ENCODE measurements around the gene ABCB1.
A peak's percentile ranks its signal among the peaks of the same experiment; 100 is the strongest.
"Not testable (repeated sequence)": the region's sequence is repeated elsewhere in the genome, so short reads cannot be mapped to it uniquely, and the experiment has no call there.

The ABCB1 gene

DNA sequence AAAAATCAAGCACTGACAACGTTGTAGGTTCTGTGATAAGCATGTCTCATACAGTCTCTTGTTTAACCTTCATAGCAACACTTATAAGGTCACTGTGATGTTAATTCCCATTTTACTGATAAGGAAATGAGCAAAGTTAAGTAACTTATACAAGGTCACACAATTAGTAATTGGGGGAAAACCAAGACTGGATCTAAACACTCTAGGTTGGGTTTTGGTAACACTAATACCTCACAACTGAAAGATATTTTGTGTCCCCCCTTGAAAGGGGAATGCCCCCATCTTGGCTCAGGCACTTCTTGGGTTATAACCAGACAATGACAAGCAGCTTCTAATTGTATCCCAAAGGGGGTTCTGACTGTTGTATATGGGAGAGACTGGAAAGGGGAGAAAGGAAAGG lies 89.2 kb downstream of the ABCB1 start:
- no peak for DNase-seq

DNA sequence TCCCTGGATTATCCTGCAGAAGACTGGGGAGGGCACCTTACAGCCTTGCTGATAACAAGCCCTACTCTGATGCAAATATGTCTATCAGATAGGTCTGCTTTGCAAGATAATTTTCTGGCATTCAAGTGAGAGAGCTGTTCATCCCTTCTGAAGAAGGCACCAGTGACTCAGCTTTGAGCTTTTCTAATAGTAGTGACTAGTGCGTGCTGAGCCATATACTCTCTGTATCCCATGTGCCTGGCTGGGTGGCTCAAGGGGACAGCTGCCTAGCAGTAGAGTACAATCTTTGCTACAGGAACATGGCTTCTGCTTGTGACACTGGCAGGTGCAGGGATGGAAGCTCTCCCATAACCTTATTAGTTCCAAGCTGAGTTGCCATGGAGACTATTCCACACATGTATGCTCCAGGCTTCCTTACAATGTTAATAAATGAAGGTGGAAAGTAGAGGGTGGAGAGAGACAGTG lies 90.2 kb downstream of the ABCB1 start:
- DNase-seq = peak; percentile 44

DNA sequence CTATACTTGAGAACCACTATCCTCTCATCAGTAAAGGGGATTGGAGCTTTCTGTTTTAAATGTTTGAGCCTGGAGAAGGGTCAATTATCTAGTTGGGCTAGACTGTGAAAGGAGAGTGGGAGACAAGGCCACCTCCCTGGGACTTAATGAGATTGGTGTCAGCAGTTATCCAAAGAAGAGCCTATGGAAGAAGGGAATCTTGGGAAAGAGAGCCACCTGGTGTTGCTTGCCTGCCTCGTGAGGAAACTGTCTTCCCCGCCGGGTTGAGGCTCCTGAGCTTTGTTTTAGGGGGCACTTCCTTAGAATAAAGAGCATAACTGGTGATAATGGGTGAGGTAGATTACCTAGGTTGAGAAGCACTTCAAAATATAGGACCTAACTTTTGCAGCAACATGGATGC lies 93.2 kb downstream of the ABCB1 start:
- no peak for DNase-seq

DNA sequence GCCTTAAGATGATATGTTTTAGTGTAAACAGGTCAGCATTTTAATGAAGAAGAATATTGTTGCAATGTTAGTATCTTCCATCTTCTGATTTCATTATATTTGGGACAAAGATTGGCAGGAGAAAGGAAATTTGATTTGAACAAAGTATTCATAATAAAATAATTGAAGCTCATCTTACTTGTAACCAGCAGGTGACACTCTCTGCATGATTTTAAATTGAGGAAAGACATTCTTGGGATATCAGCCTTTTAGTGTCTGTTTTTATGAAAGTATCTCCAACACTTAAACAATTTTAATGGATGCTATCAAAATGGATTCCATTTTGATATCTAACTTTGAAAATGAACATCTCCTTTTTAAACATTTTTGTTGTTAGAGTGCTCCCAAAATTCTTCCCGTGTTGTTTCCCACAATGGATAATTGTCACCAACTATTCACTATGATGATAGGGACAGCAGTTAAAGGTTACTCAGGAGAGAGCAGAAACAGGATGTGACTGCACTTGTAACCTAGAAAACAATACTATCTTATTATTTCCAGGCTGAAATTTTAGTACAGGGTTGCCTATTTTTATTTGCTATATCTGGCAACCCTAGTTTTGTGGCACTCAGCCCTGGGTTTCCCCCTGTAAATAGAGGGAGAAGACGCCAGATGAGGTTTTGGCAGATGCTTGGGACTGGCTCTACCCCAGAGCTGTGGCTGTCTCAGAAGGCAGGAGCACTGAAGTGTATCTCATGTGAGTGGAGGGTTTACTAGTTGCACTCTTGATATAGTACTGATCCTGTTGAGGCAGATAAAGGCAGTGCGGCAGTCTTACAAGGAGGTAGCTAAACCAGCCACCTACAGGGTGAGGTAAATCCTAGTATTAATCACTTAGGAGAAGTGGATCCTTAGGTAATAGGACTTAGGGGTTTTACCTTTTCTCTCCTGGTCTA lies 94.2 kb downstream of the ABCB1 start:
- no peak for DNase-seq

DNA sequence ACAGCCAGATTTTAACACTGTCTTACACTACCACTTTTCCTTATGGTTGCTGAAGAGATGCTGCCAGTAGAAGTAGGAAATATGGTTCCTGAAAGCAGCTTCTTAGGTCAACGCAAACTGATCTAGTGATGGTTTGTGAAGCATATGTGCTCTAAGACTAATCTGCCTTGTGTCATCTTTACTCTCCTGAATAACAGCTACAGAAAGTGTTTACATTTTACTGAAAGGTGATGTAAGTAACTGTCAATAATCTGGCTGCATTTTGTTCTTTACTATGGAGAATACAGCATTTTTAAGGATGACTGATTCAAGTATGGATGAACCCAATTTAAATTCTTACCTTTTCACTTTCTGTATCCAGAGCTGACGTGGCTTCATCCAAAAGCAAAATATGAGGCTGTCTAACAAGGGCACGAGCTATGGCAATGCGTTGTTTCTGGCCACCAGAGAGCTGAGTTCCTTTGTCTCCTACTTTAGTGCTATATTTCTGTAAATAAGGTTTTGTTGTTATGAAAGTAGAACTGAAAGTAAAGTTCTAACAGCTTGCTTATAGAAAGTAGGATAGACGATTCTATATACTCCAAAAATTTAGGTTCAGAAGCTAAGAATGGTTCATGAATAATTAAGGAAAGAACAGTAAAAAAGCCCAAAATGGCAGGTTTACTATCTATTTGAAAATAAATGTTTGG lies 95.0 kb downstream of the ABCB1 start:
- DNase-seq = no peak

DNA sequence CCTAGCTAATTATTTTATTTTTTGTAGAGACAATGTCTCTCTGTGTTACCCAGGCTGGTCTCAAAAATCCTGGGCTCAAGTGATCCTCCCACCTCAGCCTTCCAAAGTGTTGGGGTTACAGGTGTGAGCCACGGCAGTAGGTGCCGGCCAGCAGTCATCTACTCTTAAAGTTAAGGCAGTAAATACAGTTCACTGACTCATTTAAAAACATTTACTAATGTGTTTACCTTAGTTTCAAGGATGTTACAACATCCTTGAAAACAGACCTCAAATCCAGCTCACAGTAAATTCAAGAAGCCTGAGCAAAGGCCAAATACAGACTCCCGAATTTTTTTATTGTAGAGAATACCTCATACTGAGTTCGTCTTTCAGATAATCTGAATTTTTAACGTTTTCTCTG lies 95.6 kb downstream of the ABCB1 start:
- no peak for DNase-seq

DNA sequence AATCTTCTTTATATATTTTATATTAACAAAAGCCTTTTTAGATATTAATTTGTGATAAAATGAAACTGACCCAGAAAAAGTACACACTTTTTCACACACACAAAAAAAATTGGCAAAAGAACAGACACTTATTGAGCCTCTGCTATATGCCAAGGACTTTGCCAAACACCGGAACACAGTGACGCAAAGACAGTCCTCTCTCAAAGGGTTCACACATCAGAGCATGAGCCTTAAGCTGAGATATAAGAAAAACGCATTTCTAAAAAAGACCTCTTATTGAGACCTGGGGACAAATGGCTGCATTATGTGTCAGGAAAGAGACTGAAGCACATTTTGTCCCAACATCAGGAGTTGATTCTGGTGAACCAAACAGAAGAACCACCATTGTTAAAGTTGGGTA lies 101.2 kb downstream of the ABCB1 start:
- DNase-seq = no peak

DNA sequence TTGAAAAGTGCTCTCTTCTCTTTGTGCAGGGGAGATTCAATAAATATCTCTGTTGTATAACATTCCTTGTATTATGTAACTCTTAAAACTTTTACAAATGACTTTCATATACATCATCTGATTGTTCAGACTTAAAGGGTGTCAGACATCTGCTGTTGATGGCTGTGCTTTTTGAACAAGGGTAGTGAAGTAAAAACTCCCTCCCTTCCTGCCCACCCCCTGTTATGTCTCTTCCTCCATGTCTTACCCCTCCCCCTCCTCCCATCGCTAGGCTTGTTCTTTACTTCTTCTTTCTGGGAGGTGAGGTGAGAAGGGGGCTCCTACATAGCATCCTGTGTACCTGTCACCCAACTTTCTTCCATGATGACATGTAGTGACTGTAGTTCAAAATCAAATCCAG lies 101.8 kb downstream of the ABCB1 start:
- no peak for DNase-seq

DNA sequence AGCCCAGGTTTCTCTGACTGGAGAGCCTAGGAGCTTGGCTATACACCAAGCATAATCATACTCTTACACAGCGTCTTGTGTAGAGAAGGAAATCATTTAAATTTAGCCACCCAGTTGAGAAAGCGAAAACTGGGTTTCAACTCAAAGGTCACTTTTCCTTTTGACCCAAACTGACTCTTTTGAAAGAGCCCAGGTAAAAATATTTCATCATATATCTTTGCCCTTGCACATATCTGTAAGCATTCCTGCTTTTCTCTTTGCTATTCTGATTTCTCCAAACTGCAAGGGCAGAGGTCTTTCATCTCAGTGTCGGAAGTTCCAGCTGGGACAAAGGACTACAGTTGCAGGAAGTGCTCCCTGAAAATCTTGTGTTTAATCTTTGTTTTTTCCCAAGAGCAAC lies 103.2 kb downstream of the ABCB1 start:
- DNase-seq = no peak

DNA sequence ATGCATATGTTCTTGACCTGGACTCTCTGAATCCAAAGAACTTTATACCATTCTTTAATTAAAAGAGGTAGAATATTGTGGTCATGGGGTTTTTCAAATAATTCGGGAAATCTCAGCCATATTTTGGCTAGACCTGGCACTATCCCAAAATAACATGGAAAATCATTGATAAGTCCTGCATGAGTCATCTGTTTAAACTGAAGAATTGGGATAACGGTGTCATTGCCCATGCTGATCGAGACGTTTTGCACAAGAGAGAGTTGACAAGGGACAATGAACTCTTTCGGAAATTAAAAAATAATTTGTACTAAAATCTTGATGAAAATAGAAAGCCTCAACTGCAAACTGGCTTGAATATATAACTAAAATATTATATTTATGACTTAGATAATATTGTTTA lies 105.3 kb downstream of the ABCB1 start:
- no peak for DNase-seq

DNA sequence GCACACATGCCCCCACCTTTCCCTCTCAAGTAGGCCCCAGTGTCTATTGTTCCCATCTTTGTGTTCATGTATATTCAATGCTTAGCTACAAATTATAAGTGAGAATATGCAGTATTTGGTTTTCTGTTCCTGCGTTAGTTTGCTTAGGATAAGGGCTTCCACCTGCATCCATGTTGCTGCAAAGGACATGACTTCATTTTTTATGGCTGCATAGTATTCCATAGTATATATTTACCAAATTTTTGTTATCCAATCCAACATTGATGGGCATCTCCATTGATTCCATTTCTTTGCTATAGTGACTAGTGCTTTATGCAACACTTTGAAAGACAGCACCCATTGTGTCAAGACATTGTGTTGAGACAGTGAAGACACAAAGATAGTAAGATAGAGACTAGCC lies 106.2 kb downstream of the ABCB1 start:
- DNase-seq = no peak

DNA sequence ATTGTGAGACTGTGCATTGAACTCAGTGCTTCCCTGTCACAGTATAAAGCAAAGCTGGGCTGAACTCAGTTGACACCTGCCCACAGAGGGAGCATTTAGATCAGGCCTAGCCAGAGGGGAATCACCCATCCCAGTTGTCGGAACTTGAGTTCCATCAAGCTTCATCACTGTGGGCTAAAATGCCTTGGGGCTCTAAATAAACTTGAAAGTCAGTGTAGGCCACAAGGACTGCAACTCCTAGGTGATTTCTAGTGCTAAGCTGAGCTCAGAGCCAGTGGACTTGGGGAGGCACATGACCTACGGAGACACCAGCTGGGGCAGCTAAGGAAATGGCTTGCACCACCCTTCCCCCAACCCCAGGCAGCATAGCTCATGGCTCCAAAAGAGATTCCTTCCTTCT lies 117.6 kb downstream of the ABCB1 start:
- DNase-seq = no peak

DNA sequence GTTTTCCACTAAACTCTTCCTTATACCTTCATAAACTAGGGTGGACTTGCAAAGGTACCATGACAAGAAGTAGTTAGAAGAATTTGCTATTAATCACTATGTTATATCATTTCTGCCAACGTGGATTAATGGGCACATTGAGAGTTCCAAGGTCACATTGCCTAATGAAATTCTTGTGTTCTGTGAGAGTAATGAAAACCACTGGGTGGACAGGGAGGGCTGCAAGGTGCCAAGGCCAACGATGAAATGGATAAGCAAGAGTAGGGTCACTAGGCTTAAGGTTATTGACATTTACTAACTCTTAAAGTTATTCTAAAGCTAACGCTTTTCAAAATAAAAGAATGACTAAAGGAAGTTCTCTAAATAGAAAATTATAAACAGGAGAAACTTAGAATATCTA lies 118.6 kb downstream of the ABCB1 start:
- DNase-seq = no peak

DNA sequence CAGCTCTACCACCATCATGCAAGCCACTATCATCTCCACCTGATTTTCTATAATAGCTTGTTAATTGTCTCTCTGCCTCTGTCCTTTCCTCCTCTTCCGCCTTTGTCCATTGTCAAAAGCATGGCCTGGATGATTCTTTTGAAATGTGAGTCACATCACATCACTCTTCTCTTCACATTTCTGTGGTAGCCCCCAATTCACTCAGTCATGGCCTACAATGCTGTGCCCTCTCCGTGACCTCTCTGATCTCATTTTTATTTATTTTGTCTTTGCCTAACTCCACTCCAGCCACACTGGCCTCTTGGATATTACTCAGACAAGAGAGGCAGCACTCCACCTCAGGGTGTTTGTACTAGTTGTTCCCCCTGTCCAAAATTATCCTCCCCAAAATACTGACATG lies 120.3 kb downstream of the ABCB1 start:
- DNase-seq = no peak

DNA sequence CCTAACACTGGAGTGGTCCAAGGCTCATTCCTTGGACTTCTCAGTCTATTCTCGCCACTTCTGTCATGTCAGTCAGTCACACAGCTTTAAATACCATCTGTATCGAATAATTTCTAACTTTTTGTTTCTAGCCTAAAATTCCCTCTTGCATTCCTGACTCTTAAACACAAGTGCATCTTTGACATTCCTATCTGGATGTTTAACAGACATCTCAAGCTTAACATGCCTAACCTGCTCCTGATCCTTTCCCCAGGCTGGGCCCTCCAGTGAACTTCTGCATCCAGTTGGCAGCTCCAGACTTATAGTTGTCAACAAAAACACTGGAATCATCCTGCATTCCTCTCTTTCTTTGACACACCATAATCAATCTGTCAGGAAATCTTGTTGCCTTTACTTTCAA lies 120.7 kb downstream of the ABCB1 start:
- no peak for DNase-seq

DNA sequence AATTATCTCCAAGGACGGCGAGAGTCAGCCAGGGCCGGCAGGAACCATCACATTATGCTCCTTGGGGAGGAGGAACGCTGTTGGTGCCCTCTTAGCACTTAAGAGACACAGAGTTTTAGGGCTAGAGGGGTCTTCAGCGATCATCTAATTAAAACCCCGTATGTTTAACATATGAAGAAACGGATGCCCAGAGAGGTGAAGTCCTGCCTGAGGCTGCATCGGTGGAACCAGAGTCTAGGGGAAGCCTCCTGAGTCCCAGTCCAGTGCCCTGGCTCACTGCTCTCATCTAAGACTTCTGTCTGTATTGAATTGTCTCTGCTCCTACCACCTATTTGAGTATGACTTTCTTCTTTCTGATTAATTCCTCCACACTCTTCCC lies 124.5 kb downstream of the ABCB1 start:
- no peak for DNase-seq

DNA sequence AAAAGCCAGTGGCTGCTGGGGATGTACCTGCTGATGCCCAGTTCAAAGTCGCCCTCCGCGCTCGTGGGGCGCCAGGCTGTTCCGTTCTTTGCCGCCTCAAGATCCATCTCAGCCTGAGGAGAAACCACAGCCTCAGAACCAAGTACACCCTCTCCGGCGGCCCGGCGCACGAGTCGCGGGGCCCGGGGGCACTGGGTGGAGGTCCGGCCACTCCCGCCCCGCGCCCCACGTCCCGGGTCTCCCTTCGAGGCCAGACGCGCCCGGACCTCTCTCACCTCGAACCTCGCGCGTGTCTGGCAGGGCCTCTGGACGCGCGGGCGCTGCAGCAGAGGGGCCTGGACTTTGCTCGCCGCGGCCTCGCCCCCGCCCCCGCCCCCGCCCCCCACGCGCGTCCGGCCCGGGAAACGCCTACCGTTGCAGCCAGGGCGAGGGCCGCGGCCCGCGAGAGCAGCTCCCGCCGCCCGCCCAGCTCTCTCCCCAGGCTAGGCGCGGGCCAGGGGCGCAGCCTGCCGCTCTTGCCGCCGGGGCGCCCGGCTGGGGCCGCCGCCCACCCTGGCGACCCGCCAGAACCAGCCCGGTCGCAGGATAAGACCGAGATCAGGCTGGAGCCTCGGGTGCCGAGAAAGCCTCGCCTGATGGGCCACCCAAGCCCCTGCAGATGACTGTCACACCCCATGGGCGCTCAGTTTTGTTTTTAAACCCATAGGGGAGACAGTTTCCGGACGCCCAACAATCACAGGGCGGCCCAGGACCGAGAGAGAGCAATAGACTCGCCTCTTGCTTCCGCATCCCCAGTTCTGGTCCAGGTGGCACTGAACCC lies 125.1 kb downstream of the ABCB1 start, which contains the start of gene ABCB4:
Gene ABCB4 (minus strand): TSS at position 322 of the 820 bp plus-strand sequence. CDS start 215 bp downstream, at position 107.
- no peak for DNase-seq

DNA sequence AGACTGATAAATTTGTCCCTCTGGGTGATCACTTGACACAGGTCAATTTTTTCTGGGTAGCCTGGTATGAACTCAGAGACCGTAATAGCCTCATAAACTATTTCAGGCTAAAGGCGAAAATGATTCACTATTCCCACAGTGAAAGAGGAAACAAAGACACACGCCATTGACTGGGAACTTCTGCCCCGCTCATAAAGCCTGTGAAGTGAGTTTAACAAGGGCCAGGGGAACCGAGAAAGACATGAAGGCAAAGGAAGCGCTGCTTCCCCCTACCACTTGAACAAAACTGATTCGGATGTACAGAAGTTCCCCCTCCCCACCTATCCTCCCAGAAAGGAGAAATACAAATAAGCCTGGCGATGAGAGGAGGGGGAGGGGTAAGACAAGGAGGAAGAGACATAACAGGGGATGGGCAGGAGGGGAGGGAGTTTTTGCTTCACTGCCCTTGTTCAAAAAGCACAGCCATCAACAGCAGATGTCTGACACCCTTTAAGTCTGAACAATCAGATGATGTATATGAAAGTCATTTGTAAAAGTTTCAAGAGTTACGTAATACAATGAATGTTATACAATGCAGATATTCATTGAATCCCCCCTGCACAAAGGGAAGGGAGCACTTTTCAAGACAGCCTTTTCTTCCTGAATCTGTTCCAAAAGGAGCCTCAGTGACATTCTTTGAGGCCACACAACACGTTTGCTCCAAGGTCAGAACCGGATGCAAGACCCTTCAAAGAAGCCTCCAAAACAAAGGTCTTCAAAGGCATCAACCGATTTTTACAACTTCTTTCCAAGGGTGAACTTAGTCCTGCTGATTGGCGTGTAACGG lies 125.9 kb downstream of the ABCB1 start:
- DNase-seq = no peak

DNA sequence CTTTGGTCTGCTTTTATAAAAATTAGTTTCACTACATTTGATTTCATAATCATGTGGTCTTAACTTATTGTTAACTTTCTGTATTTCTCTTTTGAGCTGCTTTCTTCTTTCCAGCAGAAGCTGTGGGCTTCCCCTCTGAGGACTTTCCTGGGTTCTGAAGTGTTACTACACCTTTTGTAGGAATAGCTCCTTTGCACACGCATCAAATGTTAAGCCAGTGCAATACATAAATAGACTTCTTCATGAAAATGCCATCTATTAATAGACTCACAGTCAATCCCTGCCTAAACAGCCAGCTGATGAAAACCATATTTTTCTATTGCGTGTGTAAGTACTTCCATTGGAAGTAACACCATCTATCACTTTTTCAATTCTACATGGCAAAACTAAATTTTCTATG lies 126.7 kb downstream of the ABCB1 start:
- no peak for DNase-seq

DNA sequence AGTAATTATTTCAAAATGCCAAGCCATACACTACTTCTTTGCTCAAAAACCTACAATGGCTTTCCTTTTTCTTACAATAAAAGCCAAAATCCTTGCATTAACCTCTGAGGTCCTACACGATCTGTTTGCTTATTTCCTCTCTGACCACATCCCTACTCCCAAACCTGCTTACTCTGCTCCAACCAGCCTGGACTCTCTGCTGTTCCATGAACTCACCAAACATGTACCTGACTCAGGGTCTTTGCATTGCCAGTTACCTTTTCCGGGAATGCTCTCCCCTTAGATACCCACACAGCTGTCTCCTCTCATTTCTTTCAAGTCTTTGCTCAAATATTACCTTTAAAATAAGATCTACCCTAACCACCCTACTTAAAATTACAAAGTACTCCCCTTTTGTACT lies 127.5 kb downstream of the ABCB1 start:
- no peak for DNase-seq

DNA sequence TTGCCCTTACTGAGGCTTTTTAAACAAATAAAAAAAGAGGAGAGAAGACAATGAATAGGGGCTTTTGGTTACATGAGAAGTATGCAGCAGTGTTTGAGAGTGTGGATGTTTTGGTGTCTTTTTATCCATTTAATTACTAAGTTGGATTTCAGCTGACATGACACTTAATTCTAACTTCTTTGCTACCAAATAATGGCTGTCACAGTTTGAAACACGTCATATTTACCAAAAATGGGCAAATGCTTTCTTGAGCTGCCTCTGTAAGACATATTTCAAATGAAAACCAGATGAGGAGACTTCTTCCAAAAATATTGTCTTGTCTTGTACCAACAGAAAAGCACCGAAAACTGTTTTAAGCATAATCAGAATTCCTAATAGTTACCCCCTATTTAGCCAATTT lies 129.2 kb downstream of the ABCB1 start:
- no peak for DNase-seq

DNA sequence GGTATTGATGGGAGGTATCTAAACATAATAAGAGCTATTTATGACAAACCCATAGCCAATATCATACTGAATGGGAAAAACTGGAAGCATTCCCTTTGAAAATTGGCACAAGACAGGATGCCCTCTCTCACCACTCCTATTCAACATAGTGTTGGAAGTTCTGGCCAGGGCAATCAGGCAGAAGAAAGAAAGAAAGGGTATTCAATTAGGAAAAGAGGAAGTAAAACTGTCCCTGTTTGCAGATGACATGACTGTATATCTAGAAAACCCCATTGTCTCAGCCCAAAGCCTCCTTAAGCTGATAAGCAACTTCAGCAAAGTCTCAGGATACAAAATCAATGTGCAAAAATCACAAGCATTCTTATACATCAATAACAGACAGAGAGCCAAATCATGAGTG lies 131.5 kb downstream of the ABCB1 start:
- not testable (repeated sequence) for DNase-seq

DNA sequence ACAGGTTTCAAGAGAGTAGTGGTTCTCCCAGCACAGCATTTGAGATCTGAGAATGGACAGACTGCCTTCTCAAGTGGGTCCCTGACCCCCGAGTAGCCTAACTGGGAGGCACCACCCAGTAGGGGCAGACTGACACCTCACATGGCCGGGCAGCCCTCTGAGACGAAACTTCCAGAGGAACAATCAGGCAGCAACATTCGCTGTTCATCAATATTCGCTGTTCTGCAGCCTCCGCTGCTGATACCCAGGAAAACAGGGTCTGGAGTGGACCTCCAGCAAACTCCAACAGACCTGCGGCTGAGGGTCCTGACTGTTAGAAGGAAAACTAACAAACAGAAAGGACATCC lies 135.2 kb downstream of the ABCB1 start:
- not testable (repeated sequence) for DNase-seq
